GM18951 (cell line): ENCODE results near the gene RGS18.
"Not testable (repeated sequence)": the region's sequence is repeated elsewhere in the genome, so short reads cannot be mapped to it uniquely, and the experiment has no call there.

Experiments used
- POLR2A ChIP-seq: IDR thresholded peaks from 4 replicates; pipeline ENCODE4 v1.6.1; 2011; ENCODE audit warnings: mild to moderate bottlenecking; ENCODE audit not compliant: insufficient read length, insufficient read depth; ENCODE audit errors: extremely low read depth
- in situ Hi-C: fragments of 300-500 bp; cut with MboI; formaldehyde crosslinking; loops from one replicate; pipeline ENCODE4 v1.12.0; 2022; ENCODE audit warnings: low sequenced_read_pairs, mixed read lengths, inconsistent platforms; ENCODE audit not compliant: unreplicated experiment

The RGS18 gene

DNA sequence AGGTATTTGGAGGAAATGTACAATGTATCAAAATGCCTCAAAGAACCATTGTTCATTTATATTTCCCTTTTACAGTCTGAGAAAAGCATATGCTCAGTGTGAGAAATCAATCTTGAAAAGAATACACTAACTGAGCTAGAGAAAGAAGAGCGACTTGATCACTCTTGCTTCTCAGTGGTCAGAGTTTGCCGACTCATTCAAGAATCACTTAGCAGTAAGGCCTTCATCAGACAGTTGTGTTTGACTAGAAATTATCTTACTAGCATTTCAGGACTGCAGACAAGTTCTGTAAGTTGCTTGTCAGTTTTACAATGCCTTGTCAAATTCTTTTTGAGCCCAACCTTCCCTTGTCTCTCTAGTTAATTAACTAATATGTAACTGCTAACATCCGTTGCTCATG lies 12.9 kb downstream of the RGS18 start:
- no peak for TF ChIP-seq POLR2A
- in situ Hi-C loops = no loop called here

DNA sequence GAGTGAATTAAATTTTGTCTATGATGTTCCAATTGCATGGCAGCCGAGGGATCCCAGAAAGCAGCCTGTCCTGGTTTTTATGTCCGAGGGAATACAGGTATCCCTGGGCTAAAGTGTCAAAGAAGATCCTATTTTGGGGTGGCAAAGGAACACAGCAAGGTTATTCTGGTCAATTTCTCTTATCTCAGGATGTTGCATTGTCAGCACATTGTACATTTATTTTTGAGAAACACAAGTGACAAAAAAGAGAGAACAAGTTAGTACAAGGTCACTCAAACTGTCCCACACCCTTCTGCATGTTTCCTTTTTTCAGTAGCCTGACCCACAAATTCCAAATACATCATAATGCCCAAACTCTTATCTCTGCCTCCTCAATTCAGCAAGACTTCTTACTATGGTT lies 17.7 kb downstream of the RGS18 start:
- in situ Hi-C loops = no loop called here
- no peak for TF ChIP-seq POLR2A

DNA sequence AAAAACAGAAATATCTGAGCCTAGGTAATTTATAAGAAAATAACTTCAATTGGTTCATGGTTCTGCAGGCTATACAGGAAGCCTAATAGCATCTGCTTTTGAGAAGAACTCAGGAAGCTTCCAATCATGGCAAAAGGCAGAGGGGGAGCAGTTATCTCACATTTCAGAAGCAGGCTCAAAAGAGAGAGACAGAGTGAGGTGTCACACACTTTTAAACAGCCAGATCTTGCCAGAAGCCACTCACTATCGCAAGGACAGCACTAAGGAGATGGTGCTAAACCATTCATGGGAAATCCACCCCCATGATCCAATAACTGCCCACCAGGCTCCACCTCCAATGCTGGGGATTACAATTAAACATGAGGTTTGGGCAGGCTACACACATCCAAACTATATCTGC lies 25.5 kb downstream of the RGS18 start:
- in situ Hi-C loops = no loop called here
- TF ChIP-seq POLR2A = no peak

DNA sequence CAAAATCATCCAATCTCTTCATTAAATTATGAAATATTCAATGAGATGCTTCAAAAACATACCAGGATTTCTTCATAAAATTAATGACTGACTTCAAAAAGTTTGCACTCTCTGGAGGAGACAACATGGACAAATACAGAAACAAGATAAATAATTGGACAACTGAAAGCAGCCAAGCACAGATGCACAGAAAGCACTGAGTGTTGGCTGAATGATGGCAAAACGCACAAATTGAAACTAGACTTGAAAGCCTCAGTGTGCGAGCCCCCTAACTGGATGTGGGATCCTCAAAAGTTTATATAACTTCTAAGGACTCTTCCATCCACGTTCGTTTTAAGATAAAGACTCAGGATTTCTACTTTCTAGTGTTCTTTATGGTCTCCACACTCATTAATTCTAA lies 27.9 kb downstream of the RGS18 start:
- no peak for TF ChIP-seq POLR2A
- in situ Hi-C loops = no loop called here

DNA sequence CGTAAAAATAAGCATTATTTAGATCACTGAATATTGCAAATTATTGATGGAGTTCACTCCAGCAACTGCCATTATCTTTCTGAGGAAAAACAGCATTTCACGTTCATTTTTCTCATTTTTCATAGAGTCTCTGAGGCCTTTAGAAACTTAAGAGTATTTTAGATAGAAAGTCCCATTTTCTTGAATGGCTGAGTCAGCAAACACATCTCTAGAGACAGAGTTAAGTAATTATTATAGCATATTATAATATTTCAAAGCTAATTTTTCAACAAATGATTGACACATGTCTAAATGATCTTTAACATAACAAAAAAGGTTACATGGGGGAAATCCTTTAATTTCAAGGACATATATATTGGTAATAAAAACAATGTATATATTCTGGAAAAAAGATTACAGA lies 31.8 kb downstream of the RGS18 start:
- in situ Hi-C loops = no loop called here

DNA sequence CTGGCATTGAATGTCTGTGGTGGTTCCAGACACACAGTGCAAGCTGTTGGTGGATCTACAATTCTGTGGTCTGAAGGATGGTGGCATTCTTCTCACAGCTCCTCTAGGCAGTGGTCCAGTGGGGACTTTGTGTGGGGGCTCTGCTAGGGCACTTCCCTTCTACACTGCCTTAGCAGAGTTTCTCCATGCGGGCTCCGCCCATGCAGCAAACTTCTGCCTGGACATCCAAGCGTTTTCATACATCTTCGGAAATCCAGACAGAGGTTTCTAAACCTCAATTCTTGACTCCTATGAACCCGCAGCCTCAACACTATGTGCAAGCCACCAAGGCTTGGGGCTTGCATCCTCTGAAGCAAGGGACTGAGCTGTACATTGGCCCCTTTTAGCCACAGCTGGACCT lies 43.0 kb downstream of the RGS18 start:
- no peak for TF ChIP-seq POLR2A
- in situ Hi-C loops = no loop called here

More for the DNA sequence above, 31.8 kb downstream of the RGS18 start:
- TF ChIP-seq POLR2A = no peak

DNA sequence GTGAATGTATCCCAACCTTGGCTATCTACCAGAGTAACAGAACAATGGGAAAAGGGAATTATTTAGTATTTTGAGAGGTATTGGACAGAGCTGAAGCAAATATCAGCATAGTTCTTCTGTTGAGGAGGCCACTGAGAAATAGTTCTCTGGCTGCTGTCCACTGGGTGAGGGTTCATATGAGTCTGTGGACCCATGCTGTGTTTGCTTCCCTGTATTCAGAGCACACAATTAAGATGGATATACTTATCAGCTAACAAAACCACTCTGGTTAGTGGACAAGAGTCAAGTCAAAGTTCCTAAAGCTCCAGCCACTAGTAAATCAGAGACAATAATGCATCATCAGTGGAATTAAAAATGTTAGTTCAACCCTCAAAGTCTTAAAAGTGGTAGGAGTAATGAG lies 66.1 kb downstream of the RGS18 start:
- in situ Hi-C loops = no loop called here

DNA sequence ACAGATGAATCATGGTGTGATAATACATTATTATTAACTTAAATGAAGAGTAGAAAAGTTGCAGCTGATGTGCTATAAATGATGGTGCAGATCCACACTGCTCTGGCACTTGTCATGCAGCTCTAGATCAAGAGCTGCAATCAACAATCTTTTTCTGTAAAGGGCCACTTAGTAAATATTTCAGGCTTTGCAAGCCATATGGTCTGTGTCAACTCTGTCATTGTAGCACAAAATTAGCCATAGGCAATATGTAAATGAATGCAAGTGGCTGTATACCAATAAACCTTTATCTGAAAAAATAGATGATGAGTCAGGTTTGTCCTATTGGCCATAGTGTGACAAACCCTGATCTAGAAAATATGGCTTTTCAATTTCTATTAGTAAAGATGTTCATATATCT lies 66.6 kb downstream of the RGS18 start:
- no peak for TF ChIP-seq POLR2A
- in situ Hi-C loops = no loop called here

More for the DNA sequence above, 66.1 kb downstream of the RGS18 start:
- no peak for TF ChIP-seq POLR2A

DNA sequence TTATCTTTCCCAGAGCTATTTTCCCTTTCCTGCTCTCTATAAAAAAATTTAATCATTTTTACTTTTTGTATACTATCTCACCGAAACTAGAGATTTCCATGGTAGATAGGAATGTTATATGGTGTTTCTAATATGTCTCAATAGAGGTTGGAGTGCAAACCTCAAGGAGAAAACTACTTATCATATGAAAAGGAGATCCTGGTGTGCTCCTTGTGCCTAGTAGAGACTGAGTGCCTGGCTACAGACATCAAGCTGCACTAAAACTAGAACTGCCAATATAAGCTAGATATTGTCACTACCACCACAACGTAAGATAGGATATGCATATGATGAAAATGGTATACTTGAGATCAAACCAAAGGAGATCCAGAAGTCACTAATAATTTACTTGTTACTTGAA lies 67.0 kb downstream of the RGS18 start:
- in situ Hi-C loops = no loop called here

DNA sequence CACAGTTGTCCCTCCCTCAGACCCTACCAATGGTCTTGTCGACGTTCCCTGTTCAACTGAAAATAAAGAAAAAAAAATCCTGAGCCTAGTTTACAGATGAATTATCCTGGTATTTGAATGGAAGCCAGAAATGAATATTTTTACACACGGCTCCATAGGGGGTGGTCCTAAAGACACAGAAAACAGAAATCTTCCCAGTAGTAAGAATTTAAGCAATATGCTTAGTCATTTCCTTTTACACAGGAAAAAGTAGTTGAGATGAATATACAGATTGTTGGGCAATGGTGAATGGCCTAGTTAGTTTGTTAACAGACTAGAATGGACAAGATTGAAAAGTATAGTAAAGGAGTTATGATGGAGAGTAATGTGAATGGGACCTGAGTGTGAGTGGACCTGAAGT lies 67.4 kb downstream of the RGS18 start:
- no peak for TF ChIP-seq POLR2A
- in situ Hi-C loops = no loop called here

More for the DNA sequence above, 67.0 kb downstream of the RGS18 start:
- TF ChIP-seq POLR2A = no peak

DNA sequence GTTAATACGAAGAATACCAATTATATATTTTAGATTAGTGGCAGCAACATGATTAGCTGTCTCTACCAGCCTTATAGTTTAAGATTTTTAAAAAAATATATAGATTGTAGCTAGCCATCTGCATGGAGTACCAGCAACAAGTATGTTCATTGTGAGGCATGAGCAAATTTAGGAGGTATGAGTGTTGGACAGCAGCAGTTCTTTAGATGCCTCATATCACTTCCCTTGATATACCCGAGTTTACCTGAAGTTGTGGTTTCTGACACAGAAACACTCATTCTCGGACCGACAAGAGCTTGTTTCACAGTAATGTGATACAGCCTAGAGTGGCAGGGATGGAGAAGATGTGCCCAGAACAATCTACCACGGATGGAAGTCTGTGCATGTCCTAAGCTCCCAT lies 69.1 kb downstream of the RGS18 start:
- in situ Hi-C loops = no loop called here
- no peak for TF ChIP-seq POLR2A

DNA sequence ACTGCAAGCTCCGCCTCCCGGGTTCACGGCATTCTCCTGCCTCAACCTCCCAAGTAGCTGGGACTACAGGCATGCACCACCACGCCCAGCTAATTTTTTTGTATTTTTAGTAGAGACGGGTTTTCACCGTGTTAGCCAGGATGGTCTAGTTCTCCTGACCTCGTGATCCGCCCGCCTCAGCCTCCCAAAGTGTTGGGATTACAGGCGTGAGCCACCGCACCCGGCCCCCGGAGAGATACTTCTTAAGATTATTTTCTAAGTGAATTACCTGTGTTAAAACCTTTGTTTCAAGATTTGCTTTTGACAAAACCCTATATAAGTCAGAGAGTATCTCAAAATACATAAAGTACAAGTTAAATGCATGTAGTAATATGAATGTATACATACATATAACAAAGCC lies 69.7 kb downstream of the RGS18 start:
- in situ Hi-C loops = not testable (repeated sequence)

DNA sequence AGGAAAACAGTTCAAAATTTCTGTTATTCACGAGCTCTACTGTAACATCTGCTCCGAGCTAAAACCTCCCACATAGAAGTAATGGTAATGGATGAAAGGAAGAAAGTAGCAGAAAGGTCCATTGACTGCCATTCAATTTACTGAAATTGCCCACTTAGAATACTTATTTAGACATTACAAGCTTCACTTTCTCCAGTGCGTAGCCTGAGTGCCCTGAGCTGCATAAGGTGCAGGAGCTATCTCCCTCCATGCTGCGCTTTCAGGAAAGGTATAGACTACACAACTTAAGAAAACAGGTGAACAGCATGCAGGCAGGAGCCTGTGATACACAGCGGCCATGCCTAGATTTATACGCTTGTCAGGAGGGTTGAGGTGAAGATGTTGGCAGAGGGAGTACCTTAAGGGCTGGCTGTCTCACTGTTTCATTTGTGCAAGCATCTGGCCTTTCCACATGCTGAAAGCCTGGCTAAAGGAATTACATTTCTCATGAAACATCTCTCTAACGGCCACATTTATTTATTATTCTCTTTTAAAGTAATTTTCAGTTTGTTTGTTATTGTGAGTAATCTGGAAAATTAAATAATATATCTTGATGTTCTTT lies 74.7 kb downstream of the RGS18 start:
- in situ Hi-C loops = no loop called here
- no peak for TF ChIP-seq POLR2A

DNA sequence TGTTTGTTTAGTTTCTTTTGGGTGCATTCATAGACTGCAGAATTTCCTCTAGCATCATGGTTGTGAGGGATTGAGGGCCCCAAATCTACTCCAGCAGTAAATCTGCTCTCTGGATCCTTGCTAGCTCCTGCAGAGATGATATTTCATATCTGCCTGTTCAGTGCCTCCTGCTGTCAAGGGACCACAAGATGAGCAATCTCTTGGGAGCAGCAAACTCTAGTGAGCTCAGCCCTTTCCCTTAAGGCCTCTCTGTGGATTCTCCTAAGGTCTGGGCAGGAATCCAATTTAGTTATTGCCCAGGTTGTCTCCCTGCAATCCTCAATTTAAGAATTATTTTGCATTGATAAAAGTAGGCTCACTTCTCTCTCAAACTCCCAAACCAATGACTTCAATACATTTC lies 76.9 kb downstream of the RGS18 start:
- in situ Hi-C loops = no loop called here
- TF ChIP-seq POLR2A = no peak
